Activated CD8-positive, alpha-beta T cell treated with anti-CD3 and anti-CD28 coated beads for 36 hours (primary cell): Measurements from ENCODE around the gene TSPAN11. TPM values are rescaled to one million over a fixed set of nuclear protein-coding genes. Genes with fewer than 3 reads are reported as not detected.

Source experiments
- ATAC-seq: fragments of 200-7000 bp; cut with Tn5 transposase; one replicate; pipeline ENCODE4 v1.10.0; 2021; ENCODE audit warnings: mild to moderate bottlenecking, moderate library complexity
- CTCF ChIA-PET: fragments of 350-600 bp; sonication (Branson Sonifier 250); formaldehyde crosslinking; loops from one replicate; lab custom pipeline; 2021; ENCODE audit warnings: antibody characterized with exemption; lab: Charles Lee
- POLR2A ChIA-PET: fragments of 350-600 bp; sonication (Branson Sonifier 250); formaldehyde crosslinking; loops from one replicate; lab custom pipeline; 2021; ENCODE audit warnings: antibody characterized with exemption; lab: Charles Lee
- DNase-seq: peaks from one replicate; pipeline ENCODE4 v3.0.0-alpha.2; 2020
- H3K27ac Mint-ChIP-seq: one replicate; pipeline ENCODE4 v1.8.0; 2021; ENCODE audit warnings: mild to moderate bottlenecking, mixed read lengths
- H3K27me3 Mint-ChIP-seq: one replicate; pipeline ENCODE4 v1.8.0; 2021; ENCODE audit warnings: mixed read lengths
- H3K36me3 Mint-ChIP-seq: one replicate; pipeline ENCODE4 v1.8.0; 2021; ENCODE audit warnings: low read depth, mixed read lengths
- H3K4me1 Mint-ChIP-seq: one replicate; pipeline ENCODE4 v1.8.0; 2021; ENCODE audit warnings: low read depth, mixed read lengths
- H3K4me3 Mint-ChIP-seq: one replicate; pipeline ENCODE4 v1.8.0; 2021; ENCODE audit warnings: mild to moderate bottlenecking, moderate library complexity, mixed read lengths
- H3K9me3 Mint-ChIP-seq: one replicate; pipeline ENCODE4 v1.8.0; 2021; ENCODE audit warnings: mixed read lengths
- intact Hi-C: fragments of 100-400 bp; cut with micrococcal nuclease; formaldehyde crosslinking; loops from one replicate; pipeline ENCODE4 v1.10.0; 2022
- total RNA-seq, 2 experiments: library from RNA; stranded (reverse); gene quantifications; one replicate each; pipeline ENCODE4 v1.2.3, GENCODE V29; 2021
- TF ChIP-seq, protein P1 (sequence below): fragments of 200-600 bp; IDR thresholded peaks from one replicate; pipeline ENCODE4 v1.8.0; 2022; ENCODE audit warnings: antibody characterized with exemption, mild to moderate bottlenecking

Gene TSPAN11
- total RNA-seq, 2 experiments from 2014 or later, result not detected

GRCh38 chr12:30942936-30943335, 16.4 kb downstream of the TSPAN11 start:
- no peak overlapping the region for H3K4me3 Mint-ChIP-seq
- no peak overlapping the region for H3K27ac Mint-ChIP-seq
- H3K9me3 Mint-ChIP-seq, result no peaks in the 10 kb centered on the region
- H3K36me3 Mint-ChIP-seq, result no peaks in the 10 kb centered on the region
- POLR2A ChIA-PET, result no interaction called here
- ATAC-seq (no peak), DNase-seq (no peak)
- TF ChIP-seq, protein P1, sequence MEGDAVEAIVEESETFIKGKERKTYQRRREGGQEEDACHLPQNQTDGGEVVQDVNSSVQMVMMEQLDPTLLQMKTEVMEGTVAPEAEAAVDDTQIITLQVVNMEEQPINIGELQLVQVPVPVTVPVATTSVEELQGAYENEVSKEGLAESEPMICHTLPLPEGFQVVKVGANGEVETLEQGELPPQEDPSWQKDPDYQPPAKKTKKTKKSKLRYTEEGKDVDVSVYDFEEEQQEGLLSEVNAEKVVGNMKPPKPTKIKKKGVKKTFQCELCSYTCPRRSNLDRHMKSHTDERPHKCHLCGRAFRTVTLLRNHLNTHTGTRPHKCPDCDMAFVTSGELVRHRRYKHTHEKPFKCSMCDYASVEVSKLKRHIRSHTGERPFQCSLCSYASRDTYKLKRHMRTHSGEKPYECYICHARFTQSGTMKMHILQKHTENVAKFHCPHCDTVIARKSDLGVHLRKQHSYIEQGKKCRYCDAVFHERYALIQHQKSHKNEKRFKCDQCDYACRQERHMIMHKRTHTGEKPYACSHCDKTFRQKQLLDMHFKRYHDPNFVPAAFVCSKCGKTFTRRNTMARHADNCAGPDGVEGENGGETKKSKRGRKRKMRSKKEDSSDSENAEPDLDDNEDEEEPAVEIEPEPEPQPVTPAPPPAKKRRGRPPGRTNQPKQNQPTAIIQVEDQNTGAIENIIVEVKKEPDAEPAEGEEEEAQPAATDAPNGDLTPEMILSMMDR, result no peak
- intact Hi-C loops, result no loop called here
- H3K27me3 Mint-ChIP-seq, result no peaks in the 10 kb centered on the region
- CTCF ChIA-PET, result no interaction called here
- no peaks in the 10 kb centered on the region for H3K4me1 Mint-ChIP-seq

DNA sequence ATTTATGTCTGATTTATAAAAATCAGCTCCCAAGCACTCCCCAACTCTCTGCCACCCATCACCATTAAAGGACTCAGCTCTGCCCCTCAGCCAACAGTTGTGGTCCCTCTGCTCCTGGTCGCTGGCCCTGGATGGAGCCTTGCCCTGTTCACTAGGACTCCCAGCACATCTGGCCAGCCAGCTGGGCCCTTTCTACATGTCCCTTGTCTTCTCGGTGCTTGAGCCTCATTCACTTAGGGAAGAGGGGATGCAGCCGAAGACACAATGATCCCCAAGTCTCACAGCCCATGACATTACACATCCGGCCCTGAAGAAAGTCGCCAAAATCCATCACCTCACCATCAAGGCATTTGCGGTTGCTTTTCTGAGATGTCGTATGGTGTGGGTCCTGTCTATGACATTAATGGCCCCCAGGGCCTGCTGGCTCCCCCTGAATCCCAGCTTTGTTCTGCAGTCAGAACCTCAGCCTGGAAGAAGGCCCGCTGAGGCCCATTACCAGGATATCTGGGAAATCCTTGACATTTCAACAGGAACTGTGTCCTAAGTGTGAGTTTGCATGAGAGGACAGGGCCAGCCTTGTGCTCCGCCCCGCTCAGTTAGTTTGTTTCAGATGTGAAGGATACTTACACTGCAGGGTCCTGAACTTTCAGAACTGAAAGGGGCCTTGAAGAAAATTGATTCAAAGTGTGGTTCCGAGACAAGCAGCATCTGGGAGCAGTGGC, 19.1 kb downstream of the TSPAN11 start:
- Mint-ChIP-seq H3K4me3 (no peak overlapping the region), H3K36me3 (no peaks in the 10 kb centered on the region), H3K27ac (no peak overlapping the region), H3K9me3 (no peaks in the 10 kb centered on the region), H3K4me1 (no peaks in the 10 kb centered on the region), H3K27me3 (peaks cover 5% of the 10 kb centered on the region)
- TF ChIP-seq, protein P1, result no peak
- ChIA-PET CTCF (no interaction called here), POLR2A (no interaction called here)
- DNase-seq, result no peak
- ATAC-seq, result no peak
- intact Hi-C loops, result no loop called here

DNA sequence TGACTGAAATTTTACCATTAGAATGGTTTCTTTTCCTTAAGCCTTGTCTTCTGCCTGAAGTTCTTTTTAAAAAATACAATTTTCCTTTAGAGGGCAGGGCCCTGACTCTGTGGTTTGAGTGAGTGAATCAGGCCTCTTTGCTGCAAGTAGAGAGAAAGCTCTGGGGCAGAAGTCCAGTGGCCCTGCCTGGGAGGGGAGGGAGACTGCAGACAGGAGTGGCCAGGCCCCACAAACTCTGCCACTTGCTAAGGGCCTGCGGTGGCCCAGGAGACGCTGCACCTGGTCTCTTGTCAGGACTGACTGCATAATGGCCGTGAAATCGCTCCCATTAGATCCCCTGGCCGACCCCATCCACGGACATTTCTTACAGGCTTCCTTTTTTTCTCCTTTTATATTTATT, 25.5 kb downstream of the TSPAN11 start:
- Mint-ChIP-seq H3K36me3 (no peaks in the 10 kb centered on the region), H3K9me3 (no peaks in the 10 kb centered on the region), H3K27ac (no peak overlapping the region), H3K27me3 (peaks cover 7% of the 10 kb centered on the region), H3K4me1 (no peaks in the 10 kb centered on the region), H3K4me3 (no peak overlapping the region)
- DNase-seq (no peak), ATAC-seq (no peak)
- TF ChIP-seq, protein P1, result no peak
- intact Hi-C loops, result no loop called here
- CTCF ChIA-PET, result interaction anchor here (1.2 kb wide), 1 partner anchor 16 kb away, joined by 3 read pairs; no protein-coding TSS in a partner anchor
- POLR2A ChIA-PET, result no interaction called here

GRCh38 chr12:30953257-30953656, 26.7 kb downstream of the TSPAN11 start:
- intact Hi-C loops, result no loop called here

More at GRCh38 chr12:30953257-30953656, 26.7 kb downstream of the TSPAN11 start:
- no peak overlapping the region for H3K4me3 Mint-ChIP-seq
- H3K36me3 Mint-ChIP-seq, result no peaks in the 10 kb centered on the region
- ChIA-PET CTCF (no interaction called here), POLR2A (no interaction called here)
- TF ChIP-seq, protein P1, result no peak
- no peaks in the 10 kb centered on the region for H3K4me1 Mint-ChIP-seq
- H3K27ac Mint-ChIP-seq, result no peak overlapping the region
- no peaks in the 10 kb centered on the region for H3K9me3 Mint-ChIP-seq
- H3K27me3 Mint-ChIP-seq, result peaks cover 7% of the 10 kb centered on the region
- DNase-seq, result no peak
- ATAC-seq, result no peak
